ENCODE results near the gene TTLL6. TPM values are rescaled to one million over a fixed set of nuclear protein-coding genes. Genes with fewer than 3 reads are reported as not detected.

Gene TTLL6
- total RNA-seq, 1 donor from 2014 or later, result not detected

- H3K4me1 Mint-ChIP-seq (ENCODE audit: unreplicated experiment), result peaks cover 32% of the 10 kb centered on the region
- H3K36me3 Mint-ChIP-seq (ENCODE audit: unreplicated experiment), result no peaks in the 10 kb centered on the region
- no peak for DNase-seq (ENCODE audit: extremely low spot score, unreplicated experiment)
- H3K4me3 Mint-ChIP-seq (ENCODE audit: unreplicated experiment), result no peak overlapping the region
- no peak overlapping the region for H3K27ac Mint-ChIP-seq (ENCODE audit: unreplicated experiment)
- peaks cover 95% of the 10 kb centered on the region for H3K27me3 Mint-ChIP-seq (ENCODE audit: unreplicated experiment)
- no peak for TF ChIP-seq CTCF (IDR thresholded peaks at IDR 0.05)
- no peaks in the 10 kb centered on the region for H3K9me3 Mint-ChIP-seq (ENCODE audit: unreplicated experiment)
Measured at GRCh38 chr17:48720266-48721008, 96.6 kb downstream of the TTLL6 start.

DNA sequence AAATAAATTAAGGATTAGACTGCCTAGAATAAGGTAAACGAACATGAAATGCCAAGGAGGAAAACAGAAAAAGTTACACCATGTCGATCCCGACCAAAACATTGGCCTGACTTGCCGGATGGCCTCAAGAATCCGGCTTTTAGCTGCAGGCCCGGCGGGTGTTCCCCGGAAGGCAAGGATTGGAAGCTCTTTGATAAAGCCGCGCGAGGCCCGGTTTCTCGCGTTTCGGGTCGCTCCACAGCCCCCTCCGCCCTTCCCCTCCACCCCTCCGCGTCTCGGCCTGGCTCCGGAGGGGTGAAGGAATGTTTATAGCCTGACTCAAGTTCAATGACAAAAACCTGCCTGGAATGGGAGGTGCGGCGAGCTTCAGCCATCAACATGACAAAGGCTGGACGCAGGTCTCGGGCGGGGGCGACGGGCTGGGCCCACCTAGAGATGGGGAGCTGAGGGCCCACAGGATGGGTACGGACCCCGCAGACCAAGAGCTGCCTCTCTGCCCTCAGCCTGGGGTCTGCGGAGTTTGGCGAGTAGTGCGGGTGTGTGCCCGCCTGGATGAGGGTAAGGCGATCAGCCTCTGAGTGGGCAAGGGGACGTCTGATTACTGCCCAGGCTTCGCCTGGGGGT, 97.3 kb downstream of the TTLL6 start:
- TF ChIP-seq CTCF (IDR thresholded peaks at IDR 0.05), result no peak
- Mint-ChIP-seq H3K27me3 (ENCODE audit: unreplicated experiment) (peaks cover 94% of the 10 kb centered on the region), H3K36me3 (ENCODE audit: unreplicated experiment) (no peaks in the 10 kb centered on the region), H3K9me3 (ENCODE audit: unreplicated experiment) (no peaks in the 10 kb centered on the region), H3K4me3 (ENCODE audit: unreplicated experiment) (peak overlapping the region; percentile 48), H3K27ac (ENCODE audit: unreplicated experiment) (no peak overlapping the region), H3K4me1 (ENCODE audit: unreplicated experiment) (peaks cover 32% of the 10 kb centered on the region)
- DNase-seq (ENCODE audit: extremely low spot score, unreplicated experiment), result no peak

DNA sequence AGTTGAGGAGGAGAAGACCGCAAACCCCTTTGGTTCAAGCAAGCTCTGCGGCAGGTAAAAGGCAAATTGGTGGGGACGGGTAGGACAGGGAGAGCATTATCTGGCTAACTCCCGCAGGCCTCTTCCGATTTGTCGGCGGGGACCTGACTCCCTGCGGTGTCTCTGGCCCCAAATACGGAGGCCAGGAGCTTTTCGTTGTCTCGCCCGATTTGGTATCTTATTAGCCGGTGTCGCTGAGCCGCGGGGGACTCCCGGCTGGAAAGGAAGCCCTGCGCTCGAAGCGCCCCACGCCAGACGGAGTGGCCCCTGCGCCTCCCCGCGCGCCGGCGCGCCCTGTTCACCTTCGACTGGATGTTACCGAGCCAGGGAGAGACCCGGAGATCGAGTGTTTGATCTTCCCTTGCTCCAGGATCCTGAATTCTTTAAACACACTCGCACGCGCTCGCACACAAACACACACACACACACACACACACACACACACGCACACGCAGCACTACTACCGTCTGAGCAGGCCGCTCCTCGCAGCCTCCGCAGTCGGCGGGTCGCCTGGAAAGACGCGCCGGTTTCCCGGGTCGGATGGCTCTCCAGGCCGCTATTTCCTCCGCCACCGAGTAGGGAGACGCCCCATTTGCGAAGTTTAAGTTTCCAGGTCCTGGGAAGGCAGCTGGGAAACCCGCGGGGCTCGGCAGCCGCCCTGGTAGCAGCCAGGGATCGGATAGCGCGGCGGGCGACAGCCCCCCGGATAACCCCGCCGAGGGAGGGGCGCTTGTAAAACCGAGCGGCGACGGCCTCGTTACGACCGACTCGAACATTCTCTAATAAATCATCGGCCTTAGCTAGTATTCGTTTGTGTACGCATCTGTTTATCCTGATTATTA, 98.0 kb downstream of the TTLL6 start:
- no peak for TF ChIP-seq CTCF (IDR thresholded peaks at IDR 0.05)
- Mint-ChIP-seq H3K4me1 (ENCODE audit: unreplicated experiment) (peaks cover 27% of the 10 kb centered on the region), H3K27ac (ENCODE audit: unreplicated experiment) (no peak overlapping the region), H3K36me3 (ENCODE audit: unreplicated experiment) (no peaks in the 10 kb centered on the region), H3K9me3 (ENCODE audit: unreplicated experiment) (no peaks in the 10 kb centered on the region), H3K27me3 (ENCODE audit: unreplicated experiment) (peaks cover 95% of the 10 kb centered on the region), H3K4me3 (ENCODE audit: unreplicated experiment) (peak overlapping the region; percentile 48)
- DNase-seq (ENCODE audit: extremely low spot score, unreplicated experiment), result no peak

DNA sequence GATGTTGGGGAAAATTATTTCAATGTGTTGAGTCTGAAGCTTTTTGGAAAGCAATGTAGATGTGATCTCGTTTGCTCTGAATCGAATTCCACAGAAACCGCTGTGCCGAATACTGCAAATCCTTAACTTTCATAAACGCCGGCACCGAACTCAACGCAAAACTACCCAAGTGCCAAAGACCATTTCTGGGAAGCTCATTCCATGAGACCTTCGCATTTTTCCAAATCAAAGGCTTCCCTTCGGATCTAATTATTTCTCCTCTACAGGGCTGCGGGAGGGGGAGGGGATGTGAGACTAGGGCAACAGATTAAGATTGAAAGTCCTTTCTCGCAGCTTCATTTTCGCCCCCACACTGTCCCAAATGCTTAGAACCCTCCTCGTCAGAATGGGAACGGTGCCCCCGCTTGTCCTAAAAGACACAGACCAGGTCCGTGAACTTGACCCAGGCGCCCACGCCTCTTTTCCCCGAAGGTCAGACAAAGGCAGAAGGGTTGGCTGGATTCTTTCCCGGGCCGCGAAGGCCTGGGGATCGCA, 98.7 kb downstream of the TTLL6 start:
- no peak for TF ChIP-seq CTCF (IDR thresholded peaks at IDR 0.05)
- Mint-ChIP-seq H3K9me3 (ENCODE audit: unreplicated experiment) (no peaks in the 10 kb centered on the region), H3K27me3 (ENCODE audit: unreplicated experiment) (peaks cover 94% of the 10 kb centered on the region), H3K36me3 (ENCODE audit: unreplicated experiment) (no peaks in the 10 kb centered on the region), H3K4me1 (ENCODE audit: unreplicated experiment) (peaks cover 20% of the 10 kb centered on the region), H3K4me3 (ENCODE audit: unreplicated experiment) (no peak overlapping the region), H3K27ac (ENCODE audit: unreplicated experiment) (no peak overlapping the region)
- DNase-seq (ENCODE audit: extremely low spot score, unreplicated experiment), result no peak
